Right lobe of liver (tissue), 4 donors: ENCODE measurements around the gene FAM222B.

Experiments used
- CTCF ChIP-seq, 4 donors: fragments of 200-600 bp in 3 of 4; fragments of 450-650 bp in 1 of 4; IDR thresholded peaks; one replicate each; pipeline versions ENCODE4 v1.5.1 to v1.8.0; 2016 to 2022; ENCODE audit warnings: antibody characterized with exemption in 4 of 4, mild to moderate bottlenecking in 2 of 4
- POLR2A ChIP-seq: fragments of 450-650 bp; IDR thresholded peaks from one replicate; pipeline ENCODE4 v1.6.1; 2017; ENCODE audit warnings: antibody characterized with exemption, mild to moderate bottlenecking
- donor health status: DM: no; HTN: no; CAD: no.
- donor health status: DM: no; HTN: no; CAD: no.
- donor health status: DM: no; HTN: yes; CAD: no.

- TF ChIP-seq CTCF (IDR thresholded peaks at IDR 0.05) (no peak), POLR2A (no peak)
Observed at GRCh38 chr17:28746611-28747050, 96.0 kb downstream of the FAM222B start.
